Activated CD4-positive, CD25-positive, alpha-beta regulatory T cell (primary cell): ENCODE measurements around the gene UFC1.

ENCODE experiments used
- DNase-seq, 4 experiments: peaks; one replicate each; lab custom pipeline; 2025; lab: John Stamatoyannopoulos, UW

The UFC1 gene

GRCh38 chr1:161171191-161171590 lies 17.4 kb downstream of the UFC1 start:
- DNase-seq, result no peak

DNA sequence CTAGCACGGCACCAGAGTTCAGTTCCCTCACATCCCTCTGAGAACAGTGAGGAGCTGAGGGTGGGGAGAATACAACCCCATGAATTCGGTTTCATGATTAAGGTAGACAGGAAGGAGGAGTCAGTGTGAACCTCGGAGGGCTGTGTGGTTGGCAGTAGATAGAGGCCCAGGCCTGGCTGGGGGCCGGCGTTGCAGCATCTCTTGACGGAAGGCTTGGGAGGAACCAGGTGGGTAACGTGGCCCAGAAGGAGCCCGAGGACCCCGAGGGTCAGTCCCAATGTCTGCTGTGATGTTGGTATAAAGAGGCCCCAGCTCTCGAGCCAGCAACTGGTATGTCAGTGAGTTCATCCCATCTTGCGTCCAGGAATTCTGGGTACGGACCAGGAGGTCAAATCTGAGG lies 17.9 kb downstream of the UFC1 start:
- DNase-seq, result no peak

DNA sequence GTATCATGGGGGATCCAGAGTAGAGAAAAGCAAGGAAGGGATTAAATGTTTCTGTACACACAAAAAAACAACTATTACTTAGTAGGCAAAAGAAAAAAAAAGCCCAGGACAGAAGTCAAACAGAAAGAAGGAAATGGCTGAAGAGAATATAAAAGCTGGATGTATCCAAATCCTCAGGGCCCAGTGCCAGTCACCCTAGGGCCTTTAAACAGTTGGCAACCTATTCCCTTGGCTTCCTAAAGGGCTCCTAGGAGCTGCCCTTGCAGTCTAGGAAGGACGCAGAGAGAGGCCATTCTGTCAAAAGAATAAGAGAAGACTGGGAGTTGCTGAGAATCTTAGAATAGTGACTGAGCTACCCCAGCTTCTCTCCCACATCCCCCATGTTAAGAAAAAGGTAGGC lies 18.6 kb downstream of the UFC1 start:
- no peak for DNase-seq

DNA sequence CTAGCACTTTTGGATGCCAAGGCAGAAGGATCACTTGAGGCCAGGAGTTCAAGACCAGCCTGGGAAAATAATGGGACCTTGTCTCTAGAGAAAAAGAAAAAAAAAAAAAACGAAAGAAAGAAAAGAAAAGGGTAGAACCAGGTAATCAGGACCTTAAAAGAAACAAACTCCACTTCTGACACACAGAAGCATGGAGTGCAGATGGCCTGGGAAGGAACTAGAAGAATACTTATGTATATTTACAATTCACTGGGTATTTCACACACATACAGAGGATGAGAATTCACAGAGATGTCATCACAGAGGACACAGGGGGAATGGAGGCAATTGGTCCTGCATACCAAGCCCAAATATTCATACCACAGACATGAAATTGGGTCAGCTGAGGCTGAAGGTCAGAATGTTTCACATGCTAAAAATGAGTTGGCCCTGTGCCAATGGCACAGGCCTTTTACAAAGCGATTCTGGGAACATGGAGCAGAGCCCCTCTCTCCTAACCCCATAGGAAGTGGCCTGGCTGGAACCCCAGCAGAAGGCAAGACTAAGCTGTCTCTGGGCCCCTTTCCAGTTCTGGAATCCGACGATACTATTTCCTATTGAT lies 19.1 kb downstream of the UFC1 start:
- DNase-seq, result no peak

DNA sequence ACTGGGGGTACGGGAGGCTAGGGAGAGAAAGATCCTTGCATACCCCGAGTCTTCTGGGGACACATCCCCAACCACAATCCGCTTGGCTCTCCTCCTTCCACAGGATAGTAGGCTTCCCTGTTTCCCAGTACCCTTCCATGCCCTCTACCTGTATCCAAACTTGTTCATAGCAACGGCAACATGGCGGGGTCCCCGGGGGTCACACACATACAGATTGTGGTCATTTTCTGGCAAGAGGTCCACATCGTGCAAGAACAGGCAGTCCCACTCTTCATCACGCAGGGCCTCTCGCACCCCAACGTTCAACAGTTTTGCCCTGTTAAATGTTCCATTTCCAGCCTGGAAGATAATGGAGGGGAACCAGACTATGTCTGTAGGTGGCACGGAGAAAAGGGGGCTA lies 19.9 kb downstream of the UFC1 start:
- DNase-seq, result no peak

DNA sequence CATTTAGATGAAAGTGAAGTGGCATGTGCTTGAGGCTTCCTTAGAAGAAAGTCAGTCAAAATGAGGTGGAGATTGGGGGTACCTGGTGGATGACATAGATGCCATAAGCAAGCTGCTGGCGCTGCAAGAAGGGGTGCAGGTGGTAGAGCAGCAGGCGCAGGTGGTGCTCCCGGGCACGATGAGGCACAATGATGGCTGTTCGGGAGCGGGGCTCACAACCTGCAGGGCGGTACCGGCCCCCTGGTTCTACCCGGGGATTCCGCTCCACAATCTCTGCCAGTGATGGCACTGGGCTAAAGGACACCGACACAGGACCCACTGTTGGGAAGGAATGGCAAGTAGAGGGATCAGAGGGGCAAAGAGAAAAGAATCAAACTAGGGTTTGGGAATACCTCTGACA lies 21.1 kb downstream of the UFC1 start:
- no peak for DNase-seq

GRCh38 chr1:161175771-161176453 lies 22.1 kb downstream of the UFC1 start:
- no peak for DNase-seq

- no peak for DNase-seq
Observed at GRCh38 chr1:161176468-161177111, 22.8 kb downstream of the UFC1 start.

DNA sequence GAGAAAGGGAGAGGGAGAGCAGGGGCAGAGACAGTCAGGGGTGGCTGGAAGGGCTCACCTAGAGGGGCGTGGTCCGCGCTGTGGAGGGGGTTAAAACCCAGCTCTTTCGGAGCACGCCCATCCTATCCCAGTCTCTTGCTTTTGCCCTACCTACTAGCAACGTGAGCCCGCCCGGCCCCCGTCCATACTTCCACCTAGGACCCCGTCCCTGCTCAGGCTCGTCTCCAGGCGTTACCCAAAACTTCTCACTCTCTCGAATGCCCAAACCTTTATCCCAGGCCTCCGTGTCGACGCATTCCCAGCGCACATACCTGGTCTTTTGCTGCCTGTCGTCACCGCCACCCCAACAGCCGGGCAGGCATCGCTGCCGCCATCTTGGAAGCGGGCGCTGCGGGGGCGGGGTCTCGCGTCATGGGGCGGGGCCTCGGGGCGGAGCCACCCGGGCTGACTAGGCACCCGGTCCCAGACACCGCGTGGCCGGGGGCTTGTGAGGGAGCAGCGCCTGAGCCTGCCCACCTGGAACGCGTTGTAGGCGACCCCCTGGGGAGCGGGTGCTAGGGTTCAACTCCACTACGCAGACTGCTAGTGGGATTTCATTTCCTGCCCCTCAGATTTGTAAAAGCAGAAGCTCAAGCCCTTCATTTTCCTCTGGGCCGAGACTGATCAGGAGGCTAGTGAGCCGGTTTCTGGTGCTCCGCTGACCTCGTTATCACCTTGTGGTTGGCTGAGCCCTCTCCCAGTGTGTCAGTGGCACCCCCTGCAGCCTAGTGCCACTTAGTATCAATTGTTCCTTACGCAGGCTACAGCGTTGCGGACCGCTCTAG lies 23.5 kb downstream of the UFC1 start, which contains the start of gene B4GALT3:
TSS of gene B4GALT3 (minus strand) at position 396 of the 824 bp plus-strand sequence. CDS start 1,447 bp downstream, outside the sequence.
- DNase-seq, result peak; percentile 87 to 96 (median 93)

DNA sequence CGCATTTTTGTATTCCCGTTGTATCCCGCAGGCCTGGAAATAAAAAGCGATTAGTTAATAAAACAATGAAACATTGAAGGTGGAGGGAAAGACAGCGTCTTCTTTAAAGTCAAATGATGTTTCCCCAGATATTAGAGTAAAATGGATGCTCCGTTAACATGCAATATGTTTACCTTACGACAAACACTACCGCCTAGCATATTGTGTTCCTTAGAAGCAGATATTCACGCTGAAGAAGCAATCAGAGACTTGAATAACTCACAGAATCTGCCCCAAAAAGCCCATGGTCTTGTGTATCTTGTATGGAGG lies 24.1 kb downstream of the UFC1 start:
- no peak for DNase-seq

GRCh38 chr1:161179698-161180097 lies 25.9 kb downstream of the UFC1 start:
- DNase-seq, result no peak

GRCh38 chr1:161180639-161181038 lies 26.9 kb downstream of the UFC1 start:
- DNase-seq, result no peak

DNA sequence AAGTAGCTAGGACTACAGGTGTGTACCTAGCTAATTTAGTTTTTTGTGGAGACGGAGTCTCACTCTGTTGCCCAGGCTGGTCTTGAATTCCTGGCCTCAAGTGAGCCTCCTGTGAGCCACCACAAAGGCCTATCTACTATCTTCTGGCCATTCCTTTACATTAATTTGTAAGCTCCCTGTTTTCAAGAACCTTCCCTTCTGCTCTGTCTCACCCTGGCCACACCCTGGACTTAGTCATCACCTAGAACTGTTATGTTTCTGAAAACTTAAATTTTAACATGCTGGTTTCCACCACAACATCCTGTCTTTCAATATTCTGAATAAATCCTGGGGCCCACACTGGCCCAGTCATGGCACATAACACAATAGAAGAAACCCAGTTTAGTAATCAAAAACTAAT lies 28.4 kb downstream of the UFC1 start:
- DNase-seq, result peak in 2 of 4 experiments; percentile 38

DNA sequence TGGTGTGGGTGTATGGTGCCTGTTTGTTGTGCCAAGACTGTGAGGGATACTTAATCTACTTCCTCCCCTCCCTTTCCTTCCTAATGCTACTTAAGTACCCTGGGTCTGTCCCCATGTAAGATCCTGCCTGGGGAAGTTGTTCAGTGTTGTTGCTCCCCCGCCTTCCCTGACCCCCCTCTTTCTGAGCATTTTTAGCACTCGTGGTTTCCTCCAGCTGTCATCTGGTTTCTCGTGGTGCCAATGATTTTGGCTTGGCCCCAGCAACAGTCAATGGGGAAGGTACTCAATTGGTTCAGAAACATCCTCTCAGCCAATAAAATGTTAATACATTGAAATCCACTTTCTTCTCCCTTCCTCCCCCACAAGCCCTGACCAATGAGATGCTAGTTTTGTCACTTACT lies 31.5 kb downstream of the UFC1 start:
- DNase-seq, result peak in 2 of 4 experiments; percentile 40 to 52

DNA sequence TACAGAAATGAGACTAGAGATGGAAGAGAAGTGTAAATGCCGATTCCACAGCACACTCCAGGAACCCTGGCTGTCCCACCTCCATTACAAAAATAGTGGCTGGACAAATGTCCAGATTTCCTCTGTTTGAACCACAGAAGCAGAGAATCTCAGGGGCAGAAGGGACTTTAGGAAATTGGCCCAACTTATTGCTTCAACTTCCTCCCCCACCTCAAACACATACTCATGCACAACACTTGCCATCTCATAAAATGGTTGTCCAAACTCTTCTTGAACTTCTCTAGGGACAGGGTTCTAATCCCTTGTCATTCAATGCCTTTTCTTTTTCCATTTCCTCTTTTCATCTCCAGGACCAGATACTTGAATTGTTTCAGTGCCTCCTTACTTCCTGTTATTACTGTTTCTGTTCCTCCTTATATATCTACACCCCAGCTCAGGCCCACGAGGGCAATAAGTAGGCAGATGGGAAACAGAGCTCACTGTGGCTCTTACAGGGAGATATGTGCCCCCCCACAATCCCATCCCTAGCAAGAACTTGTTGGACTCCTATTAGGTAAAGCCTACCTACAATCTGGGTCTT lies 32.0 kb downstream of the UFC1 start:
- DNase-seq, result no peak

DNA sequence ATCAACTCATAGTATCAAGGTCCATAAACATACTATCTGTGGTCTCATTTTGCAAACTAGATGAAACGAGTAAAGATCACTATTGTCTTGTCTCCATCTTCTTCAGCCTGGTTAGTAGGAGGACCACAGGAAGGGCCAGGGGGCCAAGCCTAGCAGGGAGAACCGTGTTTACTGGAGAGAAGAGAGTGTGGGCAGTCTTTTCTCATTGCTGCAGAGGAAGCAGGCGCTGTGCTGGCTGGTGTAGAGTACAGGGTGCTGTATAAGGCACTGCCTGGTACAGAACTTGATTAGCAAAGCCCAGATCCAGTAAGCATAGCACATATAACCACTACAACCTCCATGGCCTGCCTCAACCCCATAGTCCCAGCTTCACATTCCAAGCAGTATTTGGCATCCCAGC lies 33.5 kb downstream of the UFC1 start:
- no peak for DNase-seq

DNA sequence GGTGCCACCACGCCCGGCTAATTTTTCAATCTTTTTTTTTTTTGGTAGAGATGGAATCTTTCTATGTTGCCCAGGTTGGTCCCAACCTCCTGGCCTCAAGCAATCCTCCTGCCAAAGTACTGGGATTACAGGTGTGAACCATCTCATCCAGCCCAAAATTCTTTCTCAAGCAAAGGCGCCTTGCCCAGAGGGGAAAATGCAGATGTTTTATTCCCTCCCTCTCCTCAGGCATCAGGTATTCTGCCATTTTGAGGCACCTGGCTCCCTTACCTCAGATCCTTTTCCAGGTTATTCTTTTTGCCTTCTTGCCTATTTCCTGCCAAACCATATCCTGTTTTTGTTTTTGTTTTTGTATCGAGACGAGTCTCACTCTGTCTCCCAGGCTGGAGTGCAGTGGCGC lies 34.6 kb downstream of the UFC1 start:
- DNase-seq, result no peak

GRCh38 chr1:161189036-161189435 lies 35.3 kb downstream of the UFC1 start:
- DNase-seq, result no peak

GRCh38 chr1:161190962-161191521 lies 37.3 kb downstream of the UFC1 start:
- no peak for DNase-seq

DNA sequence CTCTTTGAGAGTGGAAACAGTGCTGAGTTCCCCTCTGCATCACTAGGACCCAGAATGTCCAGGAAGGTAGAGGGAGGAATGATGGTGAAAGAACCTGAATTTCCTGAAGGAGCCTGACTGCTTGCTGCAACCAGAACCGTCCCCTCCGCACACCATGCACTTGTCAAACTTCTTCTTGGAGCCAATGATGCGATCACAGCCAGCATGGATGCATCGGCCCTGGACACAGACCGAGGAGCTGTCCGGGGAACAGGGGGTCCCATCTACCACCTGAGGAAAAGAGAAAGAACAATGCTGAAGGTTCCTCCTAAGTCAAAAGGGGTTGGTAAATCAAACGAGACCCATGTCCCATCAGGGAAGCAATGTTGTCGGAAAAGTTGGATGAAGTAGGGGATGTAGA lies 38.2 kb downstream of the UFC1 start:
- DNase-seq, result no peak

- DNase-seq, result peak in 3 of 4 experiments; percentile 34 to 43 (median 39)
Observed at GRCh38 chr1:161192476-161193465, 39.0 kb downstream of the UFC1 start.
